HepG2 (cell line): Measurements from ENCODE around the gene GNG2.

Experiments
- CBFB ChIP-seq: sonication (generic); formaldehyde crosslinking; IDR thresholded peaks from 2 replicates; pipeline ENCODE4 v1.4.0; 2020; ENCODE audit warnings: missing genetic modification reagents
- CTCF ChIP-seq: sonication (generic); formaldehyde crosslinking; IDR thresholded peaks from 2 replicates; pipeline ENCODE4 v1.5.0; 2020; ENCODE audit warnings: mild to moderate bottlenecking, missing genetic modification reagents, moderate library complexity
- REST ChIP-seq, 2 experiments: IDR thresholded peaks; 2 replicates each; pipeline ENCODE4 v1.6.1; 2011 to 2012; ENCODE audit warnings: low read length in 2 of 2, borderline replicate concordance in 1 of 2, low read depth in 1 of 2, mild to moderate bottlenecking in 1 of 2, moderate library complexity in 1 of 2
- SMAD3 ChIP-seq: sonication (generic); formaldehyde crosslinking; IDR thresholded peaks from 2 replicates; pipeline ENCODE4 v1.4.0; 2020; ENCODE audit warnings: missing genetic modification reagents
- TFE3 ChIP-seq: IDR thresholded peaks from 2 replicates; pipeline ENCODE4 v1.6.1; 2016
- THAP11 ChIP-seq: IDR thresholded peaks from 2 replicates; pipeline ENCODE4 v1.6.1; 2016; ENCODE audit warnings: missing biosample characterization, missing genetic modification reagents
- ZFP36 ChIP-seq: fragments of 150-350 bp; IDR thresholded peaks from 2 replicates; pipeline ENCODE4 v1.6.1; 2018; ENCODE audit warnings: borderline replicate concordance, low read length, low read depth; ENCODE audit not compliant: partially characterized antibody
- TF ChIP-seq, protein P1 (sequence below): sonication (generic); formaldehyde crosslinking; IDR thresholded peaks from 2 replicates; pipeline ENCODE4 v1.4.0; 2020; ENCODE audit warnings: missing genetic modification reagents, borderline replicate concordance
- TF ChIP-seq, protein P2 (sequence below): sonication (generic); formaldehyde crosslinking; IDR thresholded peaks from 2 replicates; pipeline ENCODE4 v1.8.1; 2023; ENCODE audit warnings: missing genetic modification reagents, inconsistent platforms, borderline replicate concordance
- TF ChIP-seq, protein P3 (sequence below): sonication (generic); formaldehyde crosslinking; IDR thresholded peaks from 2 replicates; pipeline ENCODE4 v1.5.0; 2020; ENCODE audit warnings: mild to moderate bottlenecking, low read depth, missing genetic modification reagents, borderline replicate concordance

GRCh38 chr14:52008136-52008535 lies 147.7 kb downstream of the GNG2 start:
- TF ChIP-seq, protein P1, sequence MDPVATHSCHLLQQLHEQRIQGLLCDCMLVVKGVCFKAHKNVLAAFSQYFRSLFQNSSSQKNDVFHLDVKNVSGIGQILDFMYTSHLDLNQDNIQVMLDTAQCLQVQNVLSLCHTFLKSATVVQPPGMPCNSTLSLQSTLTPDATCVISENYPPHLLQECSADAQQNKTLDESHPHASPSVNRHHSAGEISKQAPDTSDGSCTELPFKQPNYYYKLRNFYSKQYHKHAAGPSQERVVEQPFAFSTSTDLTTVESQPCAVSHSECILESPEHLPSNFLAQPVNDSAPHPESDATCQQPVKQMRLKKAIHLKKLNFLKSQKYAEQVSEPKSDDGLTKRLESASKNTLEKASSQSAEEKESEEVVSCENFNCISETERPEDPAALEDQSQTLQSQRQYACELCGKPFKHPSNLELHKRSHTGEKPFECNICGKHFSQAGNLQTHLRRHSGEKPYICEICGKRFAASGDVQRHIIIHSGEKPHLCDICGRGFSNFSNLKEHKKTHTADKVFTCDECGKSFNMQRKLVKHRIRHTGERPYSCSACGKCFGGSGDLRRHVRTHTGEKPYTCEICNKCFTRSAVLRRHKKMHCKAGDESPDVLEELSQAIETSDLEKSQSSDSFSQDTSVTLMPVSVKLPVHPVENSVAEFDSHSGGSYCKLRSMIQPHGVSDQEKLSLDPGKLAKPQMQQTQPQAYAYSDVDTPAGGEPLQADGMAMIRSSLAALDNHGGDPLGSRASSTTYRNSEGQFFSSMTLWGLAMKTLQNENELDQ: no peak
- no peak for TF ChIP-seq TFE3 (CRISPR knock-in tag)
- TF ChIP-seq THAP11: no peak
- no peak for TF ChIP-seq SMAD3 (CRISPR knock-in tag)
- no peak for TF ChIP-seq REST (IDR thresholded peaks at IDR 0.05; ENCODE audit: borderline replicate concordance in 1 of 2, low read depth in 1 of 2, low read length in 2 of 2)
- no peak for TF ChIP-seq ZFP36
- TF ChIP-seq, protein P2, sequence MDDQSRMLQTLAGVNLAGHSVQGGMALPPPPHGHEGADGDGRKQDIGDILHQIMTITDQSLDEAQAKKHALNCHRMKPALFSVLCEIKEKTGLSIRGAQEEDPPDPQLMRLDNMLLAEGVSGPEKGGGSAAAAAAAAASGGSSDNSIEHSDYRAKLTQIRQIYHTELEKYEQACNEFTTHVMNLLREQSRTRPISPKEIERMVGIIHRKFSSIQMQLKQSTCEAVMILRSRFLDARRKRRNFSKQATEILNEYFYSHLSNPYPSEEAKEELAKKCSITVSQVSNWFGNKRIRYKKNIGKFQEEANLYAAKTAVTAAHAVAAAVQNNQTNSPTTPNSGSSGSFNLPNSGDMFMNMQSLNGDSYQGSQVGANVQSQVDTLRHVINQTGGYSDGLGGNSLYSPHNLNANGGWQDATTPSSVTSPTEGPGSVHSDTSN (CRISPR knock-in tag): no peak
- TF ChIP-seq, protein P3, sequence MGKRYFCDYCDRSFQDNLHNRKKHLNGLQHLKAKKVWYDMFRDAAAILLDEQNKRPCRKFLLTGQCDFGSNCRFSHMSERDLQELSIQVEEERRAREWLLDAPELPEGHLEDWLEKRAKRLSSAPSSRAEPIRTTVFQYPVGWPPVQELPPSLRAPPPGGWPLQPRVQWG (CRISPR knock-in tag): no peak
- TF ChIP-seq CBFB (CRISPR knock-in tag): no peak
- no peak for TF ChIP-seq CTCF
